AG04449 (cell line): Measurements from ENCODE around the gene SPATA24.
A peak's percentile ranks its signal among the peaks of the same experiment; 100 is the strongest.
"Not testable (repeated sequence)": the region's sequence is repeated elsewhere in the genome, so short reads cannot be mapped to it uniquely, and the experiment has no call there.

Experiments used
- CTCF ChIA-PET: fragments of 350-600 bp; formaldehyde crosslinking; extraction: SDS; loops from one replicate; lab custom pipeline; 2021; ENCODE audit warnings: antibody characterized with exemption; lab: Yijun Ruan, JAX
- POLR2A ChIA-PET: fragments of 400-600, 350-600 bp; formaldehyde crosslinking; extraction: SDS; loops from one replicate; lab custom pipeline; 2020; ENCODE audit warnings: antibody characterized with exemption, inconsistent platforms; lab: Yijun Ruan, JAX
- DNase-seq: peaks from one replicate; pipeline ENCODE4 v3.0.0-alpha.2; 2010; ENCODE audit warnings: low read depth, low spot score
- H3K4me3 ChIP-seq: 2 replicates; pipeline ENCODE4 v1.5.1; 2011; ENCODE audit warnings: low read depth, mild to moderate bottlenecking, control low read depth, low read length
- TF ChIP-seq, protein P1 (sequence below): IDR thresholded peaks from one replicate; pipeline ENCODE4 v1.5.1; 2011; ENCODE audit warnings: mild to moderate bottlenecking, moderate library complexity, low read length, control low read depth, inconsistent platforms; ENCODE audit not compliant: insufficient read depth; ENCODE audit errors: missing control alignments

Gene SPATA24

DNA sequence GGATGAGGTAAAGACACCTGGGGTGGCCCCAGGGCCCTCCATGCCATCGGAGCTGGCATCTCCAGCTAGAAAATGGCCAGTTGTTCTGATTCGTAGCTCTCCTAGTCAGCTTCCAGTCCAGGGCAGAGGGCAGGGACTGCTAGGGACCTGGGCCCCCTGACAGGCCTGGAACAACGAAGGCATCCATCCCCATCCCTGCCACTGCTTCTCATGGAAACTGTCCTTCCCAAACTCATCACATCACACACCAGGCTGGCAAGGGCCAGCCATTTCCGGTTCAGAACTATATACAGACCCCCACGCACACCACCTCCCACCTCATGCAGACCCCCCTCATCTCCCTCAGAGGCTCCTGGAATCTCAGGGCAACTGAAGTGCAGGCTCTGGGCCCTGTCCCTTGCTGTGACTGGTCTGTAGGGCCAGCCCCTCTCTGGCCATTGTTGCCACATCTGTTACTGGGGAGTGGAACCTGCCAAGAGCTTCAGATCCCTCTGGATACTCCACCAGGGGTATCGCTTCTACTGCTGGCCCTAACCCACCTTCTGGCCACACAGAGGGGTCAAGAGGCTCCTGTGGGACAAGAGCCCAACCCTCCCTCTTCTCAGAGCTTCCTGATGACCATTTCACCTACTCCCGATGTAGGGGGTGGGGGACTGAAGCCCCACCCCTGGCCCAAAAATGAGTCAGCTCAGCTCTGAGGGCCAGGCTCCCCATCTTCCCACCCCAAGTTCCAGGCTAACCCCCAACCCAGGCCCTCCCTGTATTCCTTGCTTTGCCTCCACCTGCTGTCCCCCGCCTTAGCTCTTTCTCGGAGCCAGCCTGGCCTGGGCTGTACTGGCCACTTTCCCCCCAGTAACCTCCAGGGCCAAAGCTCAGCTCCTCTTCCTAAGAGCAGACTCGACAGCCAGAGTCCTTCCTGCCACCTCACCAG lies 13.0 kb downstream of the SPATA24 start:
- no peak for DNase-seq
- ChIA-PET CTCF (interaction anchor here (0.6 to 1.4 kb wide), 5 partner anchors 9 to 106 kb away, joined by 3 to 4 read pairs (median 3); no protein-coding TSS in a partner anchor), POLR2A (no interaction called here)
- no peak overlapping the region for H3K4me3 ChIP-seq
- TF ChIP-seq, protein P1, sequence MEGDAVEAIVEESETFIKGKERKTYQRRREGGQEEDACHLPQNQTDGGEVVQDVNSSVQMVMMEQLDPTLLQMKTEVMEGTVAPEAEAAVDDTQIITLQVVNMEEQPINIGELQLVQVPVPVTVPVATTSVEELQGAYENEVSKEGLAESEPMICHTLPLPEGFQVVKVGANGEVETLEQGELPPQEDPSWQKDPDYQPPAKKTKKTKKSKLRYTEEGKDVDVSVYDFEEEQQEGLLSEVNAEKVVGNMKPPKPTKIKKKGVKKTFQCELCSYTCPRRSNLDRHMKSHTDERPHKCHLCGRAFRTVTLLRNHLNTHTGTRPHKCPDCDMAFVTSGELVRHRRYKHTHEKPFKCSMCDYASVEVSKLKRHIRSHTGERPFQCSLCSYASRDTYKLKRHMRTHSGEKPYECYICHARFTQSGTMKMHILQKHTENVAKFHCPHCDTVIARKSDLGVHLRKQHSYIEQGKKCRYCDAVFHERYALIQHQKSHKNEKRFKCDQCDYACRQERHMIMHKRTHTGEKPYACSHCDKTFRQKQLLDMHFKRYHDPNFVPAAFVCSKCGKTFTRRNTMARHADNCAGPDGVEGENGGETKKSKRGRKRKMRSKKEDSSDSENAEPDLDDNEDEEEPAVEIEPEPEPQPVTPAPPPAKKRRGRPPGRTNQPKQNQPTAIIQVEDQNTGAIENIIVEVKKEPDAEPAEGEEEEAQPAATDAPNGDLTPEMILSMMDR, result no peak

DNA sequence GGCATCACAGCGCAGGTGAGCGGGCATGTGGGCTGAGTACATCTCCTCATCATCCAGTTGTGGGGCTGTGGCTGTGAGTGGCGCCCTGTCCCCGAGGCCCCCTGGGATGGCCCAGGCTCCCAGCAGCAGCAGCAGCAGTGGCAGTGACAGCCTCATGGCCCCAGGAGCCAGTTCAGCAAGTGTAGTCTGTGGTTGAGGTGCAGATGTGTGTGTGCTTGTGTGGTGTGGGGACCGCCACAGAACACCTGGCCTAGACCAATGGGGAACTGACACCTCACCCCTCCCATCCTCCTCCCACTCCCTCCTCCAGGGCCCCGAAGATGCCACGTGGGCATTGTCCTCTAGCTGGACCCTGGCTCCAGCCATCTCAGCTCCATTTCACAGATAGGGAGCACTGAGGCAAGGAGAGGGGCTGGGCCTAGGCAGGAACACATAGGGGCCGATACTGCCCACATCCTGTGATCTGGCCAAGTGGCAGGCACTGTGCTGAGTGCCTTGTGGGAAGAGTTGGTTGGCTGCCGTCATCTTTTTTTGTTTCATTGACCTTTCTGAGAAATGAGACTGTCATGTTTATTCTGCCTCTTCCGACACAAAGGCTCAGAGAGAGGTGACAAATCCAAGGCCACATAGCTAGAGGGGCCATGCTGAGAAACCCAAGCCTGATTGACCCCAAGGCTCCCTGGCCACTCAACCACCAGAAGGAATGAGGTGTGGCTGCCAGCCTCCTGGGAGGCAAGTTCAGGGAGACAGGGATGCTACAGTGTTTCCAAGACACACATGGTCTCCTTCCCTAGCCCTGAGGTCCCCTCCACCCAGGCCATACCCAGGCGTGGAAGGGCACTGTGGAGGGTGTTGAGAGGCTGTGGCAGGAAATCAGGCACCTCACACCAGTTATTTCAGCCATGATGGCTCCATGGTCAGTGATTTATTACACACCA lies 13.9 kb downstream of the SPATA24 start, which contains the start of gene MZB1:
Gene MZB1, minus strand, starts transcription at position 213 of the 938 bp plus-strand sequence. Its CDS starts 57 bp downstream, at position 156.
- H3K4me3 ChIP-seq, result no peak within 1 kb of the TSS
- CTCF ChIA-PET, result interaction anchor here (0.6 to 1.4 kb wide), 2 partner anchors 10 to 15 kb away, joined by 3 to 4 read pairs; no protein-coding TSS in a partner anchor
- DNase-seq, result no peak
- POLR2A ChIA-PET, result no interaction called here
- TF ChIP-seq, protein P1, result no peak

DNA sequence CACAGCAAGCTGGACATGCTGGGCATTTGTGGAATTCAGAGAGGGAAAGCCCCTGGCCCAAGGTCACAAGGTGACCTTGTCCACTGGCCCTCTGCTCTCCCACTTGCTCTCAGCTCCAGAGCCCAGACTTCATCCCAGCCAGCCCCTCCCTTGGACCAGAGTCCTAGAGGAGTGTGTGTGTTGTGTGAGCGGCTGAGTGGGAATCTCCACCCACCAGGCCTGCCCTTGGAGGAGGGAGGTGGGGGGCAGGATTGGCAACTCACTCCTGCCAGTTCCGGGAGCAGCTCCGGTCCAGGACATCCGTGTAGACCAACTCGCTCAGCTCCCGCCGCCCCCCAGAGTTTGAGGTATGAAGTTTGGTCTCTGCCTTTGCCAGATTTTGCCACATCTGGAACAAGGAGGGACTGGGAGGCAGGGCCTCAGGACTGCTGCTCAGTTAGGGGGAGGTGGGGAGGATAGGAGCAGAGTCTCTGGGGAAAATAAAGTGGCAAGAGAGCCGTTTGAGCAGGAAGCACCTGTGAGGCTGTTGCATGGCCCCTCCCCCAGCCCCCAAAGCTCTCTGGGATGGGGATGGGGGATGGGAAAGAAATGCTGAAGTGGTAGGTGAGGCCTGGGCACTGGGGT lies 15.6 kb downstream of the SPATA24 start:
- DNase-seq, result no peak
- peak overlapping the region; percentile 6 for H3K4me3 ChIP-seq
- CTCF ChIA-PET, result interaction anchor here (0.8 to 1.4 kb wide), 2 partner anchors 15 to 23 kb away, joined by 3 to 4 read pairs; partner anchors contain the start of gene SPATA24
- TF ChIP-seq, protein P1, result no peak
- POLR2A ChIA-PET, result no interaction called here

DNA sequence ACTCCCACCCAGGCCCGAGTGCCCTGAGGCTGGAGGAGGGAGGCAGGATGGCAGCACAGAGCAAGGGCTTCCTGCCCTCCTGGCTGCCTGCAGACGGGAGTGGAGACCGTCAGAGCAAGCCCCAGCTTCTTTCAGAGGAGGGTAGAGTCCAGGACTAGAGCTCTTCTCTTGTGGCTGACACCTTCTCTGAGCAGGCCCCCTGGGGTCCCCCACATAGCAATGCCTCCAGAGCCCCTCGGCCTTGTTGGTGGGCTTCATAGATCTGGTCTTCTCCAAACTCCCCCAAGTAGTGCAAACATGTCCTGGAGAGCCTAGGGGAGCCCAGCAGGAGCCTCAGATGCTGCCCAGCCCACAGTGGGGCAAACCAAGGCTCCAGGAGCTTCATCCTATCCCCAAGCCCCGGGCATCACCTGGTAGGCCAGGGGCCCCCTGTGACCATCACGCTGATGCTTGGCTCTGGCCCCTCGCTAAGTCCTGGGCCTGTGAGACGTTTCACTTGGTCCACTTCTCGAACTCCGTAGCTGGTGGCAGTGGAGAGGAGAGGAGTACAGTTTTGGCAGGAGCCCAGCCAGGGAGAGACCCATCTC lies 16.2 kb downstream of the SPATA24 start:
- TF ChIP-seq, protein P1, result no peak
- no peak for DNase-seq
- ChIA-PET POLR2A (no interaction called here), CTCF (interaction anchor here (1.4 kb wide), 1 partner anchor 24 kb away, joined by 4 read pairs; no protein-coding TSS in a partner anchor)
- no peak overlapping the region for H3K4me3 ChIP-seq

DNA sequence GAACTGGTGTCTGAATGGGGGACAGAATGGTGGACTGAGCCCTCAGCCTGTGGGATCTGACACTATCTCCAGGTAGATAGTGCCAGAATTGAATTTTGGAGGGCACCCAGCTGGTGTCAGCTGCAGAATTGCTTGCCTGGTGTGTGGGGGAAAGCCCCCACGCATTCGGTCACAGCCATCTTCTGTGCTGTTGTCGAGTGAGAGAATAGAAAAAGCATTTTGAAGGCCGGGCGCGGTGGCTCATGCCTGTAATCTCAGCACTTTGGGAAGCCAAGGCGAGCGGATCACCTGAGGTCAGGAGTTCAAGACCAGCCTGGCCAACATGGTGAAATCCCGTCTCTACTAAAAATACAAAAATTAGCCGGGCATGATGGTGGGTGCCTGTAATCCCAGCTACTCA lies 16.9 kb downstream of the SPATA24 start:
- CTCF ChIA-PET, result interaction anchor here (0.9 to 1.4 kb wide), 2 partner anchors 24 to 131 kb away, joined by 3 to 4 read pairs; no protein-coding TSS in a partner anchor
- H3K4me3 ChIP-seq, POLR2A ChIA-PET, DNase-seq: not testable (repeated sequence)

DNA sequence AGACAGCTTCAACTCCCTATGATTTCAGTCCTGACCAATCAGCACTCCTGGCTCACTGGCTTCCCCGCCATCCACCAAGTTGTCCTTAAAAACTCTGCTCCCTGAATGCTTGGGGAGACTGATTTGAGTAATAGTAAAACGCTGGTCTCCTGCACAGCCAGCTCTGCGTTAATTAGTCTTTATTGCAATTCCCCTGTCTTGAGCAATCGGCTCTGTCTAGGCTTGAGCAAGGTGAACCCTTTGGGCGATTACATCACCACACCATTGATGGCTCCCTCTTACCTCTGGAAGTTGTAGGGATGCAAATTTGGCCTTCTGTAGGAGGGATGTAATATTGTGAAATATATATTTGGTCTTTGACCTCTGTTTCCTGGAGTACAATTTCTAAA lies 17.8 kb downstream of the SPATA24 start:
- TF ChIP-seq, protein P1, result no peak
- no peak overlapping the region for H3K4me3 ChIP-seq
- no peak for DNase-seq
- CTCF ChIA-PET, result interaction anchor here (0.9 kb wide), 1 partner anchor 132 kb away, joined by 3 read pairs; no protein-coding TSS in a partner anchor
- POLR2A ChIA-PET, result no interaction called here
